RWPE1 (cell line): ENCODE data around the gene SMIM23.

ENCODE experiments used
- CTCF ChIA-PET: fragments of 350-600 bp; sonication (Branson Sonifier 250); formaldehyde crosslinking; extraction: SDS; loops from one replicate; lab custom pipeline; 2021; lab: Yijun Ruan, JAX
- POLR2A ChIA-PET: fragments of 400-600 bp; formaldehyde crosslinking; extraction: SDS; loops from one replicate; lab custom pipeline; 2020; ENCODE audit warnings: antibody characterized with exemption; ENCODE audit not compliant: low non-redundant PET; lab: Yijun Ruan, JAX
- DNase-seq: peaks from one replicate; pipeline ENCODE4 v3.0.0; 2012; ENCODE audit warnings: low spot score
- H3K27ac ChIP-seq: fragments of 450-650 bp; 2 replicates; pipeline ENCODE4 v1.5.1; 2017
- TF ChIP-seq, protein P1 (sequence below): fragments of 450-650 bp; conservative IDR thresholded peaks from 2 replicates; pipeline ENCODE4 v1.5.1; 2017; ENCODE audit warnings: low read depth, mild to moderate bottlenecking

Gene SMIM23

DNA sequence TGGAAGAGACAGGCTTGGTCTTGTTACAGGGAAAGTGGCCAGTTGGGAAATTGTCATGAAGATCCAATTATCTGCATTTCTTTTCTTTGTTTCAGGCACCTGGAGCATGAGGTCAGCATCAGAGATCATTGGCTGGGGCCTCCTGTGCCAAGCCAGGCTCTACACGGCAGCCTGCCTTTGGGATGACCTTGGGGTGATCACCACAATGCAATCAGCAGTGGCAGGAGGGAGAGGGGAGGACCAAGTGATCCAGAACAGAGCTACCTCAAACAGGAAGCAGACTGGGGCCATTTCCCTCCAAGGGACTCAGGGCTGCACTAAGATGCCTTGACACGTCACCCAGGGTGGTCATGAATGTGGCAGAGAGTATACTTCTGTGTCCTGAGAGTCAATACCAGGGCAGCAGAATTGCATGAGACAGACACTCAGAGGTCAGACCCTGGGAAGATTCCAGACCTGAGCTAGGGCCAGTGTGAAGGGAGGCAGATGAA is 8.9 kb downstream of the SMIM23 start:
- CTCF ChIA-PET, result interaction anchor here (0.7 kb wide), 1 partner anchor 354 kb away, joined by 3 read pairs; no protein-coding TSS in a partner anchor
- TF ChIP-seq, protein P1, sequence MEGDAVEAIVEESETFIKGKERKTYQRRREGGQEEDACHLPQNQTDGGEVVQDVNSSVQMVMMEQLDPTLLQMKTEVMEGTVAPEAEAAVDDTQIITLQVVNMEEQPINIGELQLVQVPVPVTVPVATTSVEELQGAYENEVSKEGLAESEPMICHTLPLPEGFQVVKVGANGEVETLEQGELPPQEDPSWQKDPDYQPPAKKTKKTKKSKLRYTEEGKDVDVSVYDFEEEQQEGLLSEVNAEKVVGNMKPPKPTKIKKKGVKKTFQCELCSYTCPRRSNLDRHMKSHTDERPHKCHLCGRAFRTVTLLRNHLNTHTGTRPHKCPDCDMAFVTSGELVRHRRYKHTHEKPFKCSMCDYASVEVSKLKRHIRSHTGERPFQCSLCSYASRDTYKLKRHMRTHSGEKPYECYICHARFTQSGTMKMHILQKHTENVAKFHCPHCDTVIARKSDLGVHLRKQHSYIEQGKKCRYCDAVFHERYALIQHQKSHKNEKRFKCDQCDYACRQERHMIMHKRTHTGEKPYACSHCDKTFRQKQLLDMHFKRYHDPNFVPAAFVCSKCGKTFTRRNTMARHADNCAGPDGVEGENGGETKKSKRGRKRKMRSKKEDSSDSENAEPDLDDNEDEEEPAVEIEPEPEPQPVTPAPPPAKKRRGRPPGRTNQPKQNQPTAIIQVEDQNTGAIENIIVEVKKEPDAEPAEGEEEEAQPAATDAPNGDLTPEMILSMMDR, result no peak
- no peak for DNase-seq
- H3K27ac ChIP-seq, result no peak overlapping the region
- POLR2A ChIA-PET, result no interaction called here

DNA sequence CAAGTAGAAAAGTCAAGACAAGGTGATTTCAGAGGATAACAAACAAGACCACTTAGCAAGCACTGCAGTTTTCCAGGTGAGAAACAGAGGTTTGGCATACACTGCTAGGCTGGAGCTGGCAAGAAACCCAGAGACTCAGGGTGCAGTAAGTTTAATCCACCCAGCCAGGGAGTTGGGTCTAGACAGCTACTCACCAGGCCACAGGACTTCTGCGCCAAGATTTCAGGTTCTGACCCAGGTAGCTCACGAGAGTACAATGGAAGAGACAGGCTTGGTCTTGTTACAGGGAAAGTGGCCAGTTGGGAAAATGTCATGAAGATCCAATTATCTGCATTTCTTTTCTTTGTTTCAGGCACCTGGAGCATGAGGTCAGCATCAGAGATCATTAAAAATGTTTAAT is 9.8 kb downstream of the SMIM23 start:
- POLR2A ChIA-PET, result no interaction called here
- no peak overlapping the region for H3K27ac ChIP-seq
- TF ChIP-seq, protein P1, result no peak
- DNase-seq, result no peak
- CTCF ChIA-PET, result interaction anchor here (0.5 to 0.7 kb wide), 2 partner anchors 12 to 355 kb away, joined by 3 read pairs; no protein-coding TSS in a partner anchor

DNA sequence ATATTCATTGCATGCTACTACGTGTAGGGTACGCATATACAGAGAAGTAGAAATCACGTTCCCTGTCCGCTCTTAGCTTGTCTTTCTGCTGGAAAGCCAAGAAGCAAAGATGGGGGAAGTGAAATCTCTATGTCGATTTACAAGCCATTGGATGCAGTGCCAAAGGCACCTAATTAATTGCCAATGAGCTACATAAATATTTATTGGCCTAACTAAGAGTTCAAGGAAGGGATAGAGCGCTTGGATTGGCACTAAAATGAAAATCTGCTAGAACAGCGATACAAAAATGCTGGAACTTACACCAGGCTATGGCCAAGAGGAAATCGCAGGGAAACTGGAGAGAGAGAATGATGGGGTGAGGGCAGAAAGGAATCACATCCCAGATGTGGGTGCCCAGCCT is 10.8 kb downstream of the SMIM23 start:
- TF ChIP-seq, protein P1, result no peak
- POLR2A ChIA-PET, result no interaction called here
- DNase-seq, result no peak
- no peak overlapping the region for H3K27ac ChIP-seq
- CTCF ChIA-PET, result no interaction called here

DNA sequence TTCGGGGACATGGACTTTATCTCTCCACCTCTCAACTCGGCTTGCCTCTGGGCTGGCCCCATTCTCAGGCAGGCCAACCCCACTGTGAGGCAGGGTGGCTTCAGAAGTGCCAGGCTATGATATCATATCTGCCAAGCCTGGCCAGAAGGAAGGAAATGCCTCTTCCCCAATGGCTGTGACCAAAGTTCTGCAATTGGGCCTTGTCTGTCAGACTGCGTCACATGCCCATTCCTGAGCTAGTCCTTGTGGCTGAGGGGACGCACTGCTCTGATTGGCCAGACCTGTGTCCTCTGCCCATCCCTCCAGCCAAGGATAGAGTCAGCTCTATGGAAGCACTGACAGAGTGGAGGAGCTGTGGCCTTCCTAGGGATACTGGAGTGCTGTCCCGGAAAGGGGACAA is 11.9 kb downstream of the SMIM23 start:
- no peak for DNase-seq
- TF ChIP-seq, protein P1, result no peak
- ChIA-PET POLR2A (no interaction called here), CTCF (no interaction called here)
- no peak overlapping the region for H3K27ac ChIP-seq

DNA sequence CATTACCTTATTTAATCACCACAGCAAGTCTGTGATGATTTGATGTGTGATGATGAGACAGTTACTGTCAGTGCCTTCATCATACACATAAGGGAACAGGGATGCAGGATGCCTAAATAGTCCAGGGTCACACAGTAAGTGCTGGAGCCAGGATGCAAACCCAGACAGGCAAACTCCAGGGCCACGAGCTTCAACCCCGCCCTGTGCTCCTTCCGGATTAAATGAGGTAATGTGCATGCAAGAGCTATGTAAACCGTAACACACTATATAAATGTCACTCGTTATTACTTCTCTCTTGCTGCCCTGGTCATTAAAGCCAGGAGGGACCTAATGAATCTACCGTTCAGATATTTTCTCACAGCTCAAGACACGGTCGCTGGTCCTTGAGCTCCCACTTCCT is 12.8 kb downstream of the SMIM23 start:
- ChIA-PET CTCF (no interaction called here), POLR2A (no interaction called here)
- H3K27ac ChIP-seq, result no peak overlapping the region
- DNase-seq, result no peak
- TF ChIP-seq, protein P1, result no peak

DNA sequence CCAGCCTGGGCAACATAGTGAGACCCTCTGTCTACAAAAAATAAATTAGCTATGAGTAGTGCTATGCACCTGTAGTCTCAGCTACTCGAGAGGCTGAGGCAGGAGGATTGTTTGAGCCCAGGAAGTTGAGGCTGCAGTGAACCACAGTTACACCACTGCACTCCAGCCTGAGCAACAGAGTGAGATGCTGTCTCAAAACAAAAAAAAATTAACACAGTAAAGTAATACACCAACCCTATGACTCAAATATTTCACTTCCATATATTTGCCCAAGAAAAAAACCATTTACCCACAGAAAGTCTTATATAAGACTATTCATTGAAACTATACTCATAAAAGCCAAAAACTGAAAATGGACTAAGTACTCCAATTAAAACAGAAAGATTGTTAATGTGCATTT is 16.2 kb downstream of the SMIM23 start:
- ChIA-PET CTCF (interaction anchor here (0.7 kb wide), 1 partner anchor 54 kb away, joined by 3 read pairs; no protein-coding TSS in a partner anchor), POLR2A (no interaction called here)
- TF ChIP-seq, protein P1, result no peak
- H3K27ac ChIP-seq, result no peak overlapping the region
- DNase-seq, result no peak
